Neural progenitor cell (in vitro differentiated cells): Measurements from ENCODE around the gene MANBA. TPM values are rescaled to one million over a fixed set of nuclear protein-coding genes. Genes with fewer than 3 reads are reported as not detected.
A peak's percentile ranks its signal among the peaks of the same experiment; 100 is the strongest.

Experiments
- DNase-seq: peaks from one replicate; pipeline ENCODE4 v3.0.0-alpha.2; 2016; ENCODE audit warnings: low spot score
- H2AFZ ChIP-seq: fragments of 200-600 bp; sonication (generic); replicated peaks from 2 replicates; pipeline ENCODE4 v1.6.1; 2016; ENCODE audit warnings: antibody characterized with exemption
- H3F3A ChIP-seq: fragments of 200-600 bp; sonication (generic); 2 replicates; pipeline ENCODE4 v1.6.1; 2016; ENCODE audit warnings: antibody characterized with exemption, low read depth
- H3K27ac ChIP-seq: fragments of 200-600 bp; sonication (generic); 2 replicates; pipeline ENCODE4 v1.5.1; 2016; ENCODE audit warnings: mild to moderate bottlenecking
- H3K27me3 ChIP-seq: fragments of 200-600 bp; sonication (generic); 2 replicates; pipeline ENCODE4 v1.6.1; 2016; ENCODE audit warnings: mild to moderate bottlenecking, moderate library complexity
- H3K36me3 ChIP-seq: fragments of 200-600 bp; sonication (generic); 2 replicates; pipeline ENCODE4 v1.5.1; 2016
- H3K4me1 ChIP-seq: fragments of 200-600 bp; sonication (generic); 2 replicates; pipeline ENCODE4 v1.6.1; 2016; ENCODE audit warnings: mixed run types
- H3K4me2 ChIP-seq: fragments of 200-600 bp; sonication (generic); 2 replicates; pipeline ENCODE4 v1.6.1; 2016
- H3K4me3 ChIP-seq: fragments of 200-600 bp; sonication (generic); 2 replicates; pipeline ENCODE4 v1.5.1; 2016
- H3K79me2 ChIP-seq: fragments of 200-600 bp; sonication (generic); 2 replicates; pipeline ENCODE4 v1.6.1; 2016; ENCODE audit warnings: low read depth
- H3K9ac ChIP-seq: fragments of 200-600 bp; sonication (generic); 2 replicates; pipeline ENCODE4 v1.6.1; 2016
- H3K9me3 ChIP-seq: fragments of 200-600 bp; sonication (generic); 2 replicates; pipeline ENCODE4 v1.5.1; 2016; ENCODE audit warnings: low read depth
- H4K20me1 ChIP-seq: fragments of 200-600 bp; sonication (generic); 2 replicates; pipeline ENCODE4 v1.6.1; 2016; ENCODE audit warnings: low read depth
- H3K27ac Mint-ChIP-seq: 3 replicates; pipeline ENCODE4 v1.8.0; 2021; ENCODE audit warnings: mixed read lengths
- H3K27me3 Mint-ChIP-seq: 2 replicates; pipeline ENCODE4 v1.8.0; 2022; ENCODE audit warnings: low read depth, mild to moderate bottlenecking, inconsistent platforms, moderate library complexity, mixed read lengths; ENCODE audit not compliant: insufficient read depth
- H3K36me3 Mint-ChIP-seq: 3 replicates; pipeline ENCODE4 v1.8.0; 2021; ENCODE audit warnings: mixed read lengths
- H3K4me1 Mint-ChIP-seq: 3 replicates; pipeline ENCODE4 v1.8.0; 2021; ENCODE audit warnings: mixed read lengths
- H3K4me3 Mint-ChIP-seq: 3 replicates; pipeline ENCODE4 v1.8.0; 2021; ENCODE audit warnings: mild to moderate bottlenecking, moderate library complexity, mixed read lengths
- H3K9me3 Mint-ChIP-seq: 3 replicates; pipeline ENCODE4 v1.8.0; 2020; ENCODE audit warnings: mixed read lengths
- EZH2 ChIP-seq: fragments of 200-600 bp; sonication (generic); IDR thresholded peaks from 2 replicates; pipeline ENCODE4 v1.6.1; 2017; ENCODE audit warnings: antibody characterized with exemption, mild to moderate bottlenecking, moderate library complexity
- EZH2phosphoT487 ChIP-seq: fragments of 200-600 bp; sonication (generic); IDR thresholded peaks from 2 replicates; pipeline ENCODE4 v1.6.1; 2017; ENCODE audit warnings: antibody characterized with exemption
- total RNA-seq: library from RNA; depleted of rRNA; stranded (reverse); fragments of >200 nt; gene quantifications from 2 replicates; pipeline ENCODE4 v1.2.3, GENCODE V29; 2015; ENCODE audit warnings: low replicate concordance
- TF ChIP-seq, protein P1 (sequence below): fragments of 200-600 bp; sonication (generic); IDR thresholded peaks from 2 replicates; pipeline ENCODE4 v1.5.1; 2017; ENCODE audit warnings: antibody characterized with exemption, mild to moderate bottlenecking

Gene MANBA
- total RNA-seq, 1 donor from 2014 or later: 53.4 TPM

DNA sequence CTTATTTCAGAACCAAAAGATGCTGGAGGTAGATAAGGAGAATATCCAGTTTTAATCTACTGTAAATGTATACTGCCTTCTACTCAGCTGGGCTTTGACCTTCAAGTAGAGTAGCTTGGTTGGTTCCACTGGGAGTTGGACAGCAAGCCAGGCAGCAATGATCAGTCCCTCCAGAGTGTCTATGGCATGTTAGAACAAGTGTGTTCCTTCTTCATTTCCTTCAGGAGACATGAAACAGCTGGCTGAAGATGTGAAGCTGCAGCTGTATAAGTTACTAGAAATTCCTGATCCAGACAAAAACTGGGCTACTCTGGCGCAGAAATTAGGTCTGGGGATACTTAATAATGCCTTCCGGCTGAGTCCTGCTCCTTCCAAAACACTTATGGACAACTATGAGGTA lies 148.6 kb downstream of the MANBA start:
- H4K20me1 ChIP-seq: no peaks in the 10 kb centered on the region
- H3K4me1 ChIP-seq: peaks cover 9% of the 10 kb centered on the region
- no peaks in the 10 kb centered on the region for H3K27me3 ChIP-seq
- Mint-ChIP-seq H3K9me3 (no peaks in the 10 kb centered on the region), H3K36me3 (peaks cover 22% of the 10 kb centered on the region), H3K4me3 (no peak overlapping the region), H3K4me1 (no peaks in the 10 kb centered on the region), H3K27ac (no peak overlapping the region), H3K27me3 (no peaks in the 10 kb centered on the region)
- no peaks in the 10 kb centered on the region for H3K9me3 ChIP-seq
- H3K4me3 ChIP-seq: no peak overlapping the region
- DNase-seq: no peak
- H3K9ac ChIP-seq: no peak overlapping the region
- H3K27ac ChIP-seq: no peak overlapping the region
- TF ChIP-seq EZH2phosphoT487 (no peak), EZH2 (no peak)
- TF ChIP-seq, protein P1, sequence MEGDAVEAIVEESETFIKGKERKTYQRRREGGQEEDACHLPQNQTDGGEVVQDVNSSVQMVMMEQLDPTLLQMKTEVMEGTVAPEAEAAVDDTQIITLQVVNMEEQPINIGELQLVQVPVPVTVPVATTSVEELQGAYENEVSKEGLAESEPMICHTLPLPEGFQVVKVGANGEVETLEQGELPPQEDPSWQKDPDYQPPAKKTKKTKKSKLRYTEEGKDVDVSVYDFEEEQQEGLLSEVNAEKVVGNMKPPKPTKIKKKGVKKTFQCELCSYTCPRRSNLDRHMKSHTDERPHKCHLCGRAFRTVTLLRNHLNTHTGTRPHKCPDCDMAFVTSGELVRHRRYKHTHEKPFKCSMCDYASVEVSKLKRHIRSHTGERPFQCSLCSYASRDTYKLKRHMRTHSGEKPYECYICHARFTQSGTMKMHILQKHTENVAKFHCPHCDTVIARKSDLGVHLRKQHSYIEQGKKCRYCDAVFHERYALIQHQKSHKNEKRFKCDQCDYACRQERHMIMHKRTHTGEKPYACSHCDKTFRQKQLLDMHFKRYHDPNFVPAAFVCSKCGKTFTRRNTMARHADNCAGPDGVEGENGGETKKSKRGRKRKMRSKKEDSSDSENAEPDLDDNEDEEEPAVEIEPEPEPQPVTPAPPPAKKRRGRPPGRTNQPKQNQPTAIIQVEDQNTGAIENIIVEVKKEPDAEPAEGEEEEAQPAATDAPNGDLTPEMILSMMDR: no peak
- no peaks in the 10 kb centered on the region for H3F3A ChIP-seq
- no peaks in the 10 kb centered on the region for H3K79me2 ChIP-seq
- no peak overlapping the region for H3K4me2 ChIP-seq
- H3K36me3 ChIP-seq: no peaks in the 10 kb centered on the region
- H2AFZ ChIP-seq: no peak overlapping the region

DNA sequence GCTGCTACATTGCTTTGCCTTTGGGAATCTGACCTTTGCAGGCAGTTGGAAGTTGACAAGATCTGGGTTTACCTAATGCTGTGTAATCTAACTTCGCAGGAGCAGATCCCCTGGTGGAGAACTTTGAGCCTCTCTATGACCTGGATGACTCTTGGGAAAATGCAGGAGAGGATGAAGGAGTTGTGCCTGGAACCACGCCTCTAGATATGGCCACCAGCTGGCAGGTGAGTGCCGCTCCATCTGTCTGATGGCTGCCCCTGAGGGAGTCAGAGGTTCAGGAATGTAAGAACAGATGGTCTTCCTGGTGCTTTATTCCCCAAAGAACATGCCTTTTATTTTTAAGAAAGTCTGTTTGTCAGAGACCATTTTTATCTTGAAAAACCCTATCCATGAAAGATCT lies 150.3 kb downstream of the MANBA start:
- H3K27ac ChIP-seq: no peak overlapping the region
- TF ChIP-seq EZH2 (no peak), EZH2phosphoT487 (no peak)
- TF ChIP-seq, protein P1: no peak
- H3K9ac ChIP-seq: no peak overlapping the region
- H3K36me3 Mint-ChIP-seq: peaks cover 22% of the 10 kb centered on the region
- no peaks in the 10 kb centered on the region for H3K27me3 ChIP-seq
- H2AFZ ChIP-seq: no peak overlapping the region
- no peak overlapping the region for H3K4me3 ChIP-seq
- H3K4me3 Mint-ChIP-seq: no peak overlapping the region
- H3K27me3 Mint-ChIP-seq: no peaks in the 10 kb centered on the region
- H4K20me1 ChIP-seq: no peaks in the 10 kb centered on the region
- no peak overlapping the region for H3K4me2 ChIP-seq
- no peaks in the 10 kb centered on the region for H3K79me2 ChIP-seq
- H3K27ac Mint-ChIP-seq: no peak overlapping the region
- no peaks in the 10 kb centered on the region for H3K9me3 ChIP-seq
- H3K4me1 Mint-ChIP-seq: no peaks in the 10 kb centered on the region
- H3K36me3 ChIP-seq: no peaks in the 10 kb centered on the region
- H3K9me3 Mint-ChIP-seq: no peaks in the 10 kb centered on the region
- no peak for DNase-seq
- no peaks in the 10 kb centered on the region for H3F3A ChIP-seq
- no peaks in the 10 kb centered on the region for H3K4me1 ChIP-seq

DNA sequence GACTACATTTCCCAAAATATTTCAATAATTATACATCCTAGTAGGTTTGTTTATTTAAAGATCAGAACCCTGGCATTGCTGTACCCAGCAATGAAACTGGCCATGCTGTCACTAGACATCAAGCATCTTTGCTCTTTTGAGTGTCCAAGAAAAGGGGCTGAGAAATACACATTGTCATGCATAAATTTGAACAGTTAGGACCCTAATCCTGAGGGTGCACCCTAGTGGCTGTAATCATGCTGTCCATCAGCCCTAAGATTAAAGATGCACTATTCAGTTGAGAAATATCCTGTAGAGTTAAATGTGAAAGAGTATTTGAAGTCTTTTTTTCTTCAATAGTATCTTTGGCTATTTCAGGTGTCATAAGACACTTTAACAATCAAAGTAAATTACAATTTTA lies 150.8 kb downstream of the MANBA start:
- Mint-ChIP-seq H3K27me3 (no peaks in the 10 kb centered on the region), H3K27ac (no peak overlapping the region), H3K4me3 (no peak overlapping the region), H3K9me3 (no peaks in the 10 kb centered on the region), H3K4me1 (no peaks in the 10 kb centered on the region), H3K36me3 (peaks cover 22% of the 10 kb centered on the region)
- Histone ChIP-seq H3K79me2 (no peaks in the 10 kb centered on the region), H3K36me3 (no peaks in the 10 kb centered on the region), H3K4me3 (no peak overlapping the region), H3K27ac (no peak overlapping the region), H3K4me2 (no peak overlapping the region), H3K9ac (no peak overlapping the region), H3K4me1 (no peaks in the 10 kb centered on the region), H3K27me3 (no peaks in the 10 kb centered on the region), H2AFZ (no peak overlapping the region), H4K20me1 (no peaks in the 10 kb centered on the region), H3K9me3 (no peaks in the 10 kb centered on the region), H3F3A (no peaks in the 10 kb centered on the region)
- TF ChIP-seq, protein P1: peak; percentile 33
- no peak for TF ChIP-seq EZH2phosphoT487
- DNase-seq: no peak

DNA sequence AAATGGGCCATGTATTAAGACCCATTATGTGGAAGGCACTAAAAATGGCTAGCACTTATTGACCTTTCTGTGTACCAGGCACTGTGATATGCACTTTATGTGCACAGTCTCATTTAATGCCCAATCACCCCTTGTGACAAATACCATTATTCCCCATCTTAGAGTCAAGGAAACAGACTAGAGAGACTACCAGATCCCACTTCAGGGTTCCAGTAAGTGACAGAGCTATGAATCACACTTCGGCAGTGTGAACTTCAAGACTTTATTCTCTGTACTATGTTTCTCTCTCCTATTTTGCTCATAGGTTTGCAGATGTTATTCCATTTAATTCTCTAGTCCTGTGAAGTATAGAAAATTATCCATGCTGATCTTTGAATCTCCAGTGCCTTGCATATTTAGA lies 152.6 kb downstream of the MANBA start:
- Mint-ChIP-seq H3K4me3 (no peak overlapping the region), H3K9me3 (no peaks in the 10 kb centered on the region), H3K27me3 (no peaks in the 10 kb centered on the region), H3K4me1 (no peaks in the 10 kb centered on the region), H3K36me3 (peaks cover 13% of the 10 kb centered on the region), H3K27ac (no peak overlapping the region)
- Histone ChIP-seq H2AFZ (no peak overlapping the region), H3K27me3 (no peaks in the 10 kb centered on the region), H3K27ac (no peak overlapping the region), H3K4me3 (no peak overlapping the region), H3K4me2 (no peak overlapping the region), H3K4me1 (no peaks in the 10 kb centered on the region), H3K79me2 (no peaks in the 10 kb centered on the region), H3K9ac (no peak overlapping the region), H3F3A (no peaks in the 10 kb centered on the region), H4K20me1 (no peaks in the 10 kb centered on the region), H3K36me3 (no peaks in the 10 kb centered on the region), H3K9me3 (no peaks in the 10 kb centered on the region)
- TF ChIP-seq, protein P1: no peak
- no peak for TF ChIP-seq EZH2phosphoT487
- no peak for TF ChIP-seq EZH2
- DNase-seq: no peak
